Mesothelial cell of epicardium (in vitro differentiated cells): Measurements from ENCODE around the gene SCD5. TPM values are rescaled to one million over a fixed set of nuclear protein-coding genes. Genes with fewer than 3 reads are reported as not detected.

Experiments
- DNase-seq, 2 experiments: peaks; one replicate each; pipeline ENCODE4 v3.0.0; 2021; ENCODE audit warnings: low spot score in 2 of 2; ENCODE audit not compliant: unreplicated experiment in 2 of 2
- H3K27ac Mint-ChIP-seq: 2 replicates; pipeline ENCODE4 v1.8.0; 2021; ENCODE audit warnings: mixed read lengths
- H3K27me3 Mint-ChIP-seq: 2 replicates; pipeline ENCODE4 v1.8.0; 2021; ENCODE audit warnings: low read depth, mixed read lengths
- H3K36me3 Mint-ChIP-seq: 2 replicates; pipeline ENCODE4 v1.8.0; 2021; ENCODE audit warnings: mixed read lengths
- H3K4me1 Mint-ChIP-seq: 2 replicates; pipeline ENCODE4 v1.8.0; 2021; ENCODE audit warnings: mixed read lengths
- H3K4me3 Mint-ChIP-seq: 2 replicates; pipeline ENCODE4 v1.8.0; 2021; ENCODE audit warnings: mild to moderate bottlenecking, moderate library complexity, mixed read lengths
- H3K9me3 Mint-ChIP-seq: 2 replicates; pipeline ENCODE4 v1.8.0; 2021; ENCODE audit warnings: mixed read lengths
- total RNA-seq: library from RNA; stranded (reverse); gene quantifications from 3 replicates; pipeline ENCODE4 v1.2.1, GENCODE V29; 2021
- TF ChIP-seq, protein P1 (sequence below): fragments of 200-600 bp; sonication (generic); IDR thresholded peaks from one replicate; pipeline ENCODE4 v1.5.0; 2021; ENCODE audit warnings: antibody characterized with exemption; ENCODE audit not compliant: unreplicated experiment

Gene SCD5
- total RNA-seq, 1 donor from 2014 or later: 27.2 TPM

- Mint-ChIP-seq H3K27ac (no peak overlapping the region), H3K36me3 (no peaks in the 10 kb centered on the region), H3K27me3 (no peaks in the 10 kb centered on the region), H3K4me3 (no peak overlapping the region), H3K4me1 (no peaks in the 10 kb centered on the region), H3K9me3 (no peaks in the 10 kb centered on the region)
- DNase-seq: no peak
- TF ChIP-seq, protein P1, sequence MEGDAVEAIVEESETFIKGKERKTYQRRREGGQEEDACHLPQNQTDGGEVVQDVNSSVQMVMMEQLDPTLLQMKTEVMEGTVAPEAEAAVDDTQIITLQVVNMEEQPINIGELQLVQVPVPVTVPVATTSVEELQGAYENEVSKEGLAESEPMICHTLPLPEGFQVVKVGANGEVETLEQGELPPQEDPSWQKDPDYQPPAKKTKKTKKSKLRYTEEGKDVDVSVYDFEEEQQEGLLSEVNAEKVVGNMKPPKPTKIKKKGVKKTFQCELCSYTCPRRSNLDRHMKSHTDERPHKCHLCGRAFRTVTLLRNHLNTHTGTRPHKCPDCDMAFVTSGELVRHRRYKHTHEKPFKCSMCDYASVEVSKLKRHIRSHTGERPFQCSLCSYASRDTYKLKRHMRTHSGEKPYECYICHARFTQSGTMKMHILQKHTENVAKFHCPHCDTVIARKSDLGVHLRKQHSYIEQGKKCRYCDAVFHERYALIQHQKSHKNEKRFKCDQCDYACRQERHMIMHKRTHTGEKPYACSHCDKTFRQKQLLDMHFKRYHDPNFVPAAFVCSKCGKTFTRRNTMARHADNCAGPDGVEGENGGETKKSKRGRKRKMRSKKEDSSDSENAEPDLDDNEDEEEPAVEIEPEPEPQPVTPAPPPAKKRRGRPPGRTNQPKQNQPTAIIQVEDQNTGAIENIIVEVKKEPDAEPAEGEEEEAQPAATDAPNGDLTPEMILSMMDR: no peak
Observed at GRCh38 chr4:82711158-82711785, 87.3 kb downstream of the SCD5 start.

GRCh38 chr4:82710197-82710929, 88.2 kb downstream of the SCD5 start:
- no peaks in the 10 kb centered on the region for H3K27me3 Mint-ChIP-seq
- H3K36me3 Mint-ChIP-seq: no peaks in the 10 kb centered on the region
- no peaks in the 10 kb centered on the region for H3K9me3 Mint-ChIP-seq
- H3K4me3 Mint-ChIP-seq: no peak overlapping the region
- peaks cover 3% of the 10 kb centered on the region for H3K4me1 Mint-ChIP-seq
- H3K27ac Mint-ChIP-seq: no peak overlapping the region
- TF ChIP-seq, protein P1: no peak
- DNase-seq: no peak

DNA sequence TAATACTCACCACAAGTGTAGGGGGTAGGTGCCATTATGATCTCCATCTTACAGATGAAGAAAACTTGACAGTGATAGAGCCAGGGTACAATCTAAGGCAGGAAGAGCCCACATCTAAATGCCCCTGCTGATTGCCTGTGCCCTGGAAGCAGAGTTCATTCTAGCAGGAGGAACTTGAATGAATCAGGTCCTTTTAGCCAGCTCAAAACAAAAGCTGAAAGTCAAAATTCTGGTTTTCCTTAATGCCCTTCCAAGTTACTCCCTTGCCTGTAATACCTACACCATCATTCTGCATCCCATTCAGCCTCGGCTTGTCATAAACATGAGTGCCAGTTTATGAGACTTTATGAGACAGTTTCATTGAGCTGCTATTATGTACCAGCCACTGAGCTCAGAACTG, 89.6 kb downstream of the SCD5 start:
- no peak overlapping the region for H3K27ac Mint-ChIP-seq
- peaks cover 4% of the 10 kb centered on the region for H3K36me3 Mint-ChIP-seq
- no peaks in the 10 kb centered on the region for H3K27me3 Mint-ChIP-seq
- peaks cover 3% of the 10 kb centered on the region for H3K4me1 Mint-ChIP-seq
- no peak for DNase-seq
- TF ChIP-seq, protein P1: no peak
- H3K4me3 Mint-ChIP-seq: no peak overlapping the region
- no peaks in the 10 kb centered on the region for H3K9me3 Mint-ChIP-seq

DNA sequence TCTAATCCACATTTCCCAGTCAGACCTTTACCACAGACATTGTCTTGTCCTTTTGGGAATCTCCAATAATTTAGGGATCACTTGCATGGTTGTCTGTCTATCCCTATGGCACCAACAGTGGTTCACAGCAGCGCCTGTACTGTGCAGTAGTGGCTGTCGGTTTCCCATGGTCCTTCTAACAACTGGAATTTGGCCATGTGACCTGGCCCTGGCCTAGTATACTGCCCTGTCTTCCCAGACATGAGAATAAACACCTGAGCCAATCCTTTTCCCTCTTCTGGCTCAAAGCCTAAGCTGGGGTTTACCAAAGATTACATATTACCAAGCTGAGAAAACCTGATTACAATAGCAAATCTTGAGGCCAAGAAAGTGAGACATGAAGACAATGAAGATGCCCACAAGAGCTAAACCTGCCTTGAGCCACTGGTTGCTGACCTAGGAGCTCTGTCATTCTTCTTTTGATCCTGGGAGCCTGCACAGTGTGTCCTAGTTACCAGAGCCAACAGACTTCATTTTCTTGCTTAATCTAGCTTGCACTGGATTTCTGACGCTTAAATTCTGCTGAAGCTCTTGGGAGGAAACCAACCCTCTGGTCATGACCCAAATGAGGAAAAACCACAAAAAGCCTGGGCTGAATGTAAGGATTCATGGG, 92.1 kb downstream of the SCD5 start:
- no peak for DNase-seq
- H3K27ac Mint-ChIP-seq: no peak overlapping the region
- TF ChIP-seq, protein P1: no peak
- no peaks in the 10 kb centered on the region for H3K9me3 Mint-ChIP-seq
- no peak overlapping the region for H3K4me3 Mint-ChIP-seq
- peaks cover 11% of the 10 kb centered on the region for H3K36me3 Mint-ChIP-seq
- H3K4me1 Mint-ChIP-seq: peaks cover 3% of the 10 kb centered on the region
- H3K27me3 Mint-ChIP-seq: no peaks in the 10 kb centered on the region

DNA sequence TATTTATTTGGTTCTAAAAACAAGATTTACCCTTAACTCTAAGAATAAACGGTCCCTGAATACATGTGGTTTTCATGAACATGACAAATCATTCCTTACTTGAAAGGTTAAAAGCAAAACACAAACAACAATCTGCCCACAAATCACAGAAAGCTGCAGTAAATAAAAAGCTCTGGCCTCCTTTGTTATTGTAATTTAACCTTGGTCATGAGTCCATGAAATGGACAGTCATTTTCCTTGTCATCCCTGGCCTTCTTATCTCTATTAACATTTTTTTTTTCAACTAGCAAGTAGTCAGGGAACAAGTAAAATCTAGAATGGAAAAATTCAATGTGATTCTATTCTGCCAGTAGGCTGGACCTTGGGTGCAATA, 92.7 kb downstream of the SCD5 start:
- peaks cover 3% of the 10 kb centered on the region for H3K4me1 Mint-ChIP-seq
- no peak for DNase-seq

More for the DNA sequence above, 92.7 kb downstream of the SCD5 start:
- Mint-ChIP-seq H3K27ac (no peak overlapping the region), H3K4me3 (no peak overlapping the region), H3K9me3 (no peaks in the 10 kb centered on the region), H3K36me3 (peaks cover 13% of the 10 kb centered on the region), H3K27me3 (no peaks in the 10 kb centered on the region)
- TF ChIP-seq, protein P1: no peak
